HG03432 (cell line): Measurements from ENCODE around the gene ANO9.

Source experiments
- ATAC-seq: cut with Tn5 transposase; IDR thresholded peaks from one replicate; pipeline ENCODE4 v1.9.1; 2021; ENCODE audit warnings: mild to moderate bottlenecking, moderate library complexity; ENCODE audit not compliant: unreplicated experiment

ANO9 gene, protein sequence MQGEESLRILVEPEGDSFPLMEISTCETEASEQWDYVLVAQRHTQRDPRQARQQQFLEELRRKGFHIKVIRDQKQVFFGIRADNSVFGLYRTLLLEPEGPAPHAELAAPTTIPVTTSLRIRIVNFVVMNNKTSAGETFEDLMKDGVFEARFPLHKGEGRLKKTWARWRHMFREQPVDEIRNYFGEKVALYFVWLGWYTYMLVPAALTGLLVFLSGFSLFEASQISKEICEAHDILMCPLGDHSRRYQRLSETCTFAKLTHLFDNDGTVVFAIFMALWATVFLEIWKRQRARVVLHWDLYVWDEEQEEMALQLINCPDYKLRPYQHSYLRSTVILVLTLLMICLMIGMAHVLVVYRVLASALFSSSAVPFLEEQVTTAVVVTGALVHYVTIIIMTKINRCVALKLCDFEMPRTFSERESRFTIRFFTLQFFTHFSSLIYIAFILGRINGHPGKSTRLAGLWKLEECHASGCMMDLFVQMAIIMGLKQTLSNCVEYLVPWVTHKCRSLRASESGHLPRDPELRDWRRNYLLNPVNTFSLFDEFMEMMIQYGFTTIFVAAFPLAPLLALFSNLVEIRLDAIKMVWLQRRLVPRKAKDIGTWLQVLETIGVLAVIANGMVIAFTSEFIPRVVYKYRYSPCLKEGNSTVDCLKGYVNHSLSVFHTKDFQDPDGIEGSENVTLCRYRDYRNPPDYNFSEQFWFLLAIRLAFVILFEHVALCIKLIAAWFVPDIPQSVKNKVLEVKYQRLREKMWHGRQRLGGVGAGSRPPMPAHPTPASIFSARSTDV

DNA sequence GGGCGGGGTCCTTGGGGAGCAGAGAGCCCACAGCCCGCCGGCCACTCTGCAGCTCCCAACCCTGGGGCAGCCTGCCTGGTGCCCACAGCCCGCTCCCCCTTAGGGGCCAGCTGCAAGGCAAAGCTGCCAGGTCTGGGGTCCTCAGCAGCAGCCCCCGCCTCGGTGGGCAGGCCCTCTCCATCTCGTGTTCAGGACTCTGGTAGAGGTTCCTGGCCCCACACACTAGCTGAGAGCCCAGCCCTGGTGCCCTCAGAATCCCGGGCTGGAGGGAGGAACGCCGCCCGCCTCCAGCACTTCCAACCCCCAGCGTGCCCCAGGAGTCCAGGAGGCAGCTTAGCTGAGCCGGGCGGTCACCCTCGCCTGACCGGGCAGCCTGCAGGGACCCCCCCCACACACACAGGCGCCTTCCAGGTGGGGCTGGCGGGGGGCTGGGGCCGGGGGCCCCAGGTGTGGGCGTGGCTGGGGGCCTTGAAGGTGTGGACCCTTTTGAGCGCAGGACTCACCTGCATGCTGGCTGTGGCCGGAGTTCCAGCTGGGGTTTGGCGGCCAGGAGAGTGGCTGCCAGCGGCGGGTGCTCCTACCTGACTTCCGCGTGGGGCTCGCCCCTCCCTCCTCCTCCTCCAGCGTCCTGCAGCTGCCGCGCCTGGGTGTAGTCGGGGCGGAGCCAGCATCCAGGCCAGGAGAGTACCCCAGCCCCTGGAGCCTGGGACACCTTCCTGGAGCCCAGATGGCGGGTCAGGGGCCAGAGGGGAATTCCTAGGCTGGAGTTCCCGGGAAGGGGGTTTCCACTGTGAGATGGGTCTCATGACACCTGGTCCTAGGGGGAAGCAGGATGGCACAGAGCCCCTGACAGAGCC lies at the start of gene ANO9:
ANO9 (minus strand) TSS at position 594 of the 857 bp plus-strand sequence; CDS start at position 509, 85 bp downstream.
- peak; percentile 73 for ATAC-seq

DNA sequence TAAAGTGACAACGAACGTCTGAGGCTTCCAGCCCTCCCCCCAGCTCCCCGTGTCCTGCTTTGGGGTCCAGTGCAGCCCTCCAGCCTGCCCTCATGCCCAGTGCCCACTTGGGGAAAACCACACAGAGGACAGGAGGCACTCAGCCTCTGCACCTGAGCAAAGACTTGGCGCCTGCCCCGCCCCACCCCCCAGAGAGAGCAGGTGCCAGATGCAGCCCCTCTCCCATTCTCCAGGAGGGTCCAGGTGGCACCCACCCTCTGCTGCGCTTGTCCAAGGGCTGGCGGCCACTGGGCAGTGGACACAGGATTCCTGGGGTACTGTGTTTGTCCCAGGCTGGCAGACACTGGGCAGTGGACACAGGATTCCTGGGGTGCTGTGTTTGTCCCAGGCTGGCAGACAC lies 49.5 kb upstream of the ANO9 start:
- no peak for ATAC-seq

DNA sequence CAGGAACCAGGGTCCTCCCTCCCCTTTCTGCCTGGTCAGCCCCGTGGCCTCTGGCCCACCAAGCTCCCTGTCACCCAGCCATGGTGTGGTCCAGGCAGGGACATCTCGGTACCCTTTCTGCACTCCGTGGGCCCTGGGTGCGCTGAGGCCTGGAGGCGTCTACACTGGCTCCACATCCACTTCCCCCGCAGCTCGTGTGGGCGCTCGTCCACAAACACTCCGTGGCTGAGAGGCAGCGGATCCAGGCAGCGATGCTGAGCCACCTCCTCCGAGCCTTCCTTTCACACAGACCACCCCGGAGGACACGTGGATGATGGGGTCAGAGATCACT lies 49.1 kb upstream of the ANO9 start:
- ATAC-seq = no peak

DNA sequence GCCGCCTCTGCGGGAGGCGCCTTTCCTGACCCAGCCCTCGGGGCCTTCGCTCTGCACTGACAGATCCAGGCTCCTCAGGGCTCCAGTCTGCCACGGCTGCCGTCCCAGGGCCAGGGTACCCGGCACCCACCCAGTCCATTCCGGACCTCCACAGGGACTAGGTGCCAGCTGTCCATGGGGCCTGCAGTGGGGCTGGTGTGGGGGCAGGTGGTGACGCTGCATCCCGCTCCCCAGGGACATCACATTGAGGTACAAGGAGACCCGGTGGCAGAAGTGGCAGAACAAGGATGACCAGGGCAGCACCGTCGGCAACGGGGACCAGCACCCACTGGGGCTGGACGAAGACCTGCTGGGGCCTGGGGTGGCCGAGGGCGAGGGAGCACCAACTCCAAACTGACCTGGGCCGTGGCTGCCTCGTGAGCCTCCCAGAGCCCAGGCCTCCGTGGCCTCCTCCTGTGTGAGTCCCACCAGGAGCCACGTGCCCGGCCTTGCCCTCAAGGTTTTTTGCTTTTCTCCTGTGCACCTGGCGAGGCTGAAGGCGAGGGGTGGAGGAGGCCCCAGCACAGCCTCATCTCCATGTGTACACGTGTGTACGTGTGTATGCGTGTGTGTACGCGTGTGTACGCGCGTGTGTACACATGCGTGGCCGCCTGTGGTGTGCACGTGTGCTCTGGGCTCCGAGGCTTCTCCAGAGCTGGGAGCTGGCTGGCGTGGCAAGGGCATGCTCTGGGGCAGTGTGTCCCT lies 48.5 kb upstream of the ANO9 start:
- no peak for ATAC-seq

DNA sequence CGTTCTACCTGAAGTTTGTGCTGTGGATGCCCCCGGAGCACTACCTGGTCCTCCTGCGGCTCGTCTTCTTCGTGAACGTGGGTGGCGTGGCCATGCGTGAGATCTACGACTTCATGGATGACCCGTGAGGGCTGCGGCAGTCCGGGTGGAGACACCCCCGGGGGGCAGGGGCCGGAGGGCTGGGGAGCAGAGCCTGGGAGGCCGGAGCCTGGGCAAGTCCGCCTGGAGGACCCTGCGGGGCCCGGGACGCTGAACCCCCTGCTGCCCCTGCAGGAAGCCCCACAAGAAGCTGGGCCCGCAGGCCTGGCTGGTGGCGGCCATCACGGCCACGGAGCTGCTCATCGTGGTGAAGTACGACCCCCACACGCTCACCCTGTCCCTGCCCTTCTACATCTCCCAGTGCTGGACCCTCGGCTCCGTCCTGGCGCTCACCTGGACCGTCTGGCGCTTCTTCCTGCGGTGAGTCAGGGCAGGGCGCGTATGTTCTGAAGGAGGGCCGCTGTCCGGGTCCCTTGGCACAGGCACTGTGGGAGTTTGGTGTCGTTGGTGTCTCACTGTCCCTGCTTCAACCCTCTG lies 47.9 kb upstream of the ANO9 start:
- no peak for ATAC-seq

DNA sequence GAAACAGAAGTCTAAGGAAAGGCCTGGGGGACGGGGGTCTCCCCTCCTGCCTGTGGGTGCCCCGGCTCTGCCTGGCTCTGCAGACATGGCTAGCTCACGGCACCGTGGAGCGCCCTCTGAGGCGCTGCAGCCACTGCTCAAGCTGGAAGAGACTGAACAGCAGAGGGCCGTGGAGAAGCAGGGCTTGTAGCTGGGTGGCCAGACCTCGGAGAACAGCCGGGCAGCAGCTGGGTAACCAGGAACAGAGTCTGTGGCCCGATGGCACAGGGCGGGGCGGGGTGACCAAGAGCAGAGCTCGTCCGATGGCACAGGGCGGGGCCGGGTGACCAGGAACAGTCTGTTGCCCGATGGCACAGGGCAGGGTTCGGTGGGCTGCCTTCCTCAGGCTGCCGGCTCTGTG lies 47.2 kb upstream of the ANO9 start:
- ATAC-seq = no peak

DNA sequence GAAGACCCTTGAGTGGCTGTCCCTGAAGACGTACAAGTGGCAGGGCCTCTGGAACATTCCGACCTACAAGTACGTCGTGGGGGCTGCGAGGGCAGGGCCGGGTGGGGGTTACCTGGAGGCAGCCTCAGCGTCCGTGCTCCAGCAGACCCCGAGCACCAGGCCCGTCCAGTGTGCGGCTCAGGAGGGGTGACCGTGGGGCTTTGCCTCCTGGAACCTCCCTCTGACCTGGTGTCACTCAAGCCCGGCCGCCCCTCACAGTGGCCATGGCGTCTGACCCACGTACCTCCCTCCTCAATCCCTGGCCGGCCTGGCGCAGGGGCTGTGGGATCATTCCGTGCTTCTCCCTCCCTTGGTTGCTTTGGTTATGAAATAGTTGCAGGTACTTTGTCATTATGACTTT lies 46.8 kb upstream of the ANO9 start:
- ATAC-seq = no peak

DNA sequence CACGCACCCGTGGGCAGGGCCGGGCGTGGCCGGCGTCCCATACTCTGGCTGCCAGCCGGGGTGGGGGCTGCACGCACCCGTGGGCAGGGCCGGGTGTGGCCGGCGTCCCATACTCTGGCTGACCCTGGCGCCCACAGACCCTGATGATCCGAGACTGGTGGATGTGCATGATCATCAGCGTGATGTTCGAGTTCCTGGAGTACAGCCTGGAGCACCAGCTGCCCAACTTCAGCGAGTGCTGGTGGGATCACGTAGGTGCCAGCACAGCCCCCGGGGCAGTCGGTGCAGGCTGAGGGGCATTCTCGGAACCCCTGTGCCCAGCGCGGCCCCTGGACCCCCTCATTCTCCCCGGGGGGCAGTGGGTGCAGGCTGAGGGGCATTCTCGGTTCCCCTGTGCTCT lies 46.3 kb upstream of the ANO9 start:
- ATAC-seq = no peak

DNA sequence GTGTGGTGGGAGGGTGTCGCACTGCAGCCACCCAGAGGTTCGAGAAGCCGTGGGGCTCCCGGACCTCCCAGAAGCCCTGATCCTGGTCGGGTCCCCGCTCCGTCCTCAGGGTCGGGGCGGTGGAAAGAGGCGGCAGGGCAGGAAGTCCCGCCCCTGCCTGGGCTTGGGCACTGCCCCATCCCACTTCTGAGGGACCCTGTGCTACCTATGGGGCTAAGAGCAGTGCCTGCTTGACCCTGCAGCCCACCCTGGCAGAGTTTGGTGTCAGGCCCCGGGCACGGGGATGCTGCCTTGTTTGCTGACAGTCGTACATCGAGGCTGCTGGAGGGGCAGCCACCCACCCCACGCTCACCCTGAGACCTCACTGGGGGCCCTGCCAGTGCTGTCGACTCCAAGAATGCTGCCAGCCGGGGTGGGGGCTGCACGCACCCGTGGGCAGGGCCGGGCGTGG lies 45.8 kb upstream of the ANO9 start:
- ATAC-seq = no peak

DNA sequence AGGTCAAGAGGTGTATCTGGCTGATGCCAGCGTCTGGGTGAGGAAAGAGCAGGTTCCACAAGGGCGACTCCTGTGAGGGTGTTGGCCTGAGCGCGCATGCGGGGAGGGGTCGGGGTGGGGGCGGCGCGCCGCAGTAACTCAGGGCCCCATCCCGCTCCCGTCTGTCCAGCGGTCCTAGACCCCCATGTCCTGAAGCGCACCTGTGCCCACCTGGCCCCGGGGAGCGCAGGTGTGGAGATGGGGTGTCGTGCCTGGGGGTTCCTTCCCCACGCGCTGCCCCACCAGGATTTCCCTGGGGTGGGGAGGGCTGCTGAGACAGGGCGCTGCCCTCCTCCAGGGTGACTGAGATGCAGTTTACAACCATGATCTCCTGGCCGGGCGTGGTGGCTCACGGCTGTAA lies 44.4 kb upstream of the ANO9 start:
- ATAC-seq = no peak

DNA sequence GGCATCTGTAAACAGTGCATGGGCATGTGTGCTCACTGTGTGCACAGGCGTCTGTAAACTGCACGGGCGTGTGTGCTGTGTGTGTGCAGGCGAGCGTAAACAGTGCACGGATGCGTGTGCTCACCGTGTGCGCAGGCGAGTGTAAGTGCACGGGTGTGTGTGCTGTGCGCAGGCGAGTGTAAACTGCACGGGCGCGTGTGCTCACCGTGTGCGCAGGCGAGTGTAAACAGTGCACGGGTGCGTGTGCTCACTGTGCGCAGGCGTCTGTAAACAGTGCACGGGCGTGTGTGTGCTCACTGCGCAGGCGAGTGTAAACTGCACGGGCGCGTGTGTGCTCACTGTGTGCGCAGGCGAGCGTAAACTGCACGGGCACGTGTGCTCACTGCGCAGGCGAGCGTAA lies 42.8 kb upstream of the ANO9 start:
- no peak for ATAC-seq

DNA sequence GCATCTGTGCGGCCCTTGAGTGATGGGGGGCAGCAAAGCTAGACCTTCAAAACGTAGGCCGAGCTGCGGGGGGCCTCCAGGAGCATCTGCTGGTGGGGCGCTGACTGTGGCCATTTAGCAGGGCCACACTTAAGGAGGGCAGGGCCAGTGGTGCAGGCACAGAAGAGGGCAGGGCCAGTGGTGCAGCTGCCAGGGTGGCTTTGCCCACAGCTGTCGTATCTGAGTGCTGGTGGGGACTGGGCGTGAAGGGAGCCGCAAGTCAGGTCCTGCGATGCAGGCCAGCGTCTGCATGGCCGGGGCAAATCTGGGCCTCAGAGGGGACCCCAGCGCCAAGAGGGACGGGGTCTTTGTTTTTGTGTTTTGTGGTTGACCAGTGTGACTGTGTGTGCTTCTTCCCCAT lies 37.5 kb upstream of the ANO9 start:
- ATAC-seq = no peak

DNA sequence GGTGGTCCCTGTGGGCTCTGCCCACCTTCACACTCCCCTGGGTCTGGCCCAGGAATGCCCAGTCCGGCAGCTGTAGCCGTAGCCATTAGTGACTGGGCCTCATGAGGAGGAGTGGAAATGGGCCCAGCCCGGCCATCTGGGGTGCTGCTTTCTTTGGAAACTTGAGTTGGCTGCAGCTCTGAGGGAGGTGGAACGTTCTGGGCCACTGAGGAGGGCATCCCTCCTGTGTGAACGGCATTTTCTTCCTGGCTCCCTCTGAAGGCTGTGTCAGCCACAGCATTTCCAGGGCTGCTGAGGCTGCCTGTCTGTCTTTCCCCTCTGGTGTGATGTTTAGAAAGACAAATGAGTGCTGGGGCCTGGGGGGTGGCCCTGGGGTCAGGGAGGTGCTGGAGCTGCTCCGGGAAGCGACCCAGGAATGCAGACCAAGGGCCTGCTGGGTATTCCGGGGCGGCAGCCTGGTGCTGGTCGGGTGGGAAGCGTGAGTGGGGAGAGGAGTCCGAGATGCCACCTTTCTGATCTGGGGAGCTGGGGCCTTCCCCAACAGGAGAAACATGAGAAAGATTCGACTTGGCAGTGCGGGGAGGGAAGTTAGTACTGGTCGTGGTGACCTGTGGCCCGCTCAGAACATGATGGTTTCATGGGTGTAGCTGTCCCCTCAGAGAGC lies 35.4 kb upstream of the ANO9 start:
- ATAC-seq = no peak

DNA sequence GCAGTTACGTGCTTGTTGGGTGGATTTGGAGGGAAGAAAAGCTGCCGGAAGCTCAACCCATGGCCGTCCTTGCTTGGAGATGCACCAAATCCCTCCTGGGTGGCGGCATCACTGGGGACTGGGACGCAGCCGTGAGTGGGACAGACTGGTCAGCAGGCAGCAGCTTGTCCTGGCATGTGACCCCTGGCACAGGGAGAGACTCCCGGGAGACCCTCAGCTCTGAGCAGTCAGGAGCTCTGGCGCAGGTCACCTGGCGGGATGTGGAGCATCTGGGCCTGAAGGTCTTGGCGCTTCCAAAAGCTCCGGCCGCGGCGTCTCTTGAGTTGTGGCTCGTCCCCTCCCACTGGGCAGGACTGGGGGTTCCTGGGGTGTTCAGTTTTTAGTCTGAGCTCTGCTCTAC lies 34.6 kb upstream of the ANO9 start:
- ATAC-seq = no peak

DNA sequence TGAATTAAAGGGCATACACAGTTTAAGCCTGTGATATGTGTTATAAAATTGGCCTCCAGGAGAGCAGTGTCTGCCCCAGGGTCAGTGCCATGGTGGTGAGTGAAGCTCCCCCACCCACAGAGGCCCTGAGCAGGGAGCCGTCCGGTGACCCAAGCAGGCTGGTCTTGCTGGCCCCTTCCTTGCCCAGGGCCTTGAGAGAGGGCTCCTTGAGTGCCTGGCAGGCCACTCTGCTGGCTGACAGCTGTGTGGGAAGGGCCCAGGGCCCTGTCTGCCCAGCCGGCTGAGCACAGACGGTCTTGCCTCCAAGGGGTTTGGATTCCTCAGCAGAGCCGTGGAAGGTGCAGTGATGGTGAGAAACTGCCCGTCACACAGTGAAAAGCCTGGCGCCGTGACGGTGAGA lies 34.1 kb upstream of the ANO9 start:
- no peak for ATAC-seq

DNA sequence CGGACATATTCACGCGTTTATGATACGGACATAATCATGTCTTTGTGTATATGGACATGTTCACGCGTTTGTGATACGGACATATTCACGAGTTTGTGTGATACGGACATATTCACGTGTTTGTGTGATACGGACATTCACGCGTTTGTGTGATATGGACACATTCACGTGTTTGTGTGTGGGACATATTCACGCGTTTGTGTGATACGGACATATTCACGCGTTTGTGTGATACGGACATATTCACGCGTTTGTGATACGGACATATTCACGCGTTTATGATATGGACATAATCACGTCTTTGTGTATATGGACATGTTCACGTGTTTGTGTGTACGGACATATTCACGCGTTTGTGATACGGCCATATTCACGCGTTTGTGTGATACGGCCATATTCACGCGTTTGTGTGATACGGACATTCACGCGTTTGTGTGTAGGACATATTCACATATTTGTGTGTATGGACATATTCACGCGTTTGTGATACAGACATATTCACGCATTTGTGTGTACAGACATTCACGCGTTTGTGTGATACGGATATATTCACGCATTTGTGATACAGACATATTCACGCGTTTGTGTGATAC lies 33.2 kb upstream of the ANO9 start:
- ATAC-seq = no peak

DNA sequence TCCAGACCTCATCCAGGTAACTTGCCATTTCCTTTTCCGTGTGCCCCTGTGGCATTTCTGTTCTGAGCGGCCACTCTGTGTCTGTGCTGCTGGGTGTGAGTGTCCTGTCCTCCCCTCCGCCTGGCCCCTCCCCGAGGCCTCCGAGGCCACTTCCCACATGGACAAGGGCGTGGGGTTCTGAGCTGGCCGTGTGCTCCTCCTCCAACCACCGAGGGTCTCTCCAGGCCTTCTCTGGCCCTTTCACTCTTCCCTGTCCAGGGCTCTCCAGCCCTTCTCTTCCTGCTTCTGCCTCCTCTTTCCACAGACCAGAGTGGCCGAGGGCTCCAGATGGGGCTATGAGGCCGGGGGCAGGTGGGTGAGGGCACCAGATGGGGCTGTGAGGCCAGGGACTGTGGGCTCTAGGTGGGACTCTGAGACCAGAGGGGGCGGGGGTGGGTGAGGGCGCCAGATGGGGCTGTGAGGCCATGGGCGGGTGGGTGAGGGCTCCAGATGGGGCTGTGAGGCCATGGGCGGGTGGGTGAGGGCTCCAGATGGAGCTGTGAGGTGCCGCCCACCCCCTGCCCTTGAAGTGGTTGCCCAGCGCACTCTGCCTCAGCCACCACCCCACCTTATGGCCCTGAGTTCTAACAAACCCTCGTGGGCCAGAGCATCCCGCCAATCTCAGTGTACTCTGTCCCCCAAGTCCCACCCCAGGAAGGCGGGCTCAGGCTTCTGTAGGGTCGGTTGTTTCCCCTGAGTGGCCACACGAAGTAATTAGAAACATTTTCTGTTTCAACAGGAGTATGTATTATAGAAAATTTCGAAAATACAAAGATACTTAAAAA lies 32.4 kb upstream of the ANO9 start:
- ATAC-seq = no peak

DNA sequence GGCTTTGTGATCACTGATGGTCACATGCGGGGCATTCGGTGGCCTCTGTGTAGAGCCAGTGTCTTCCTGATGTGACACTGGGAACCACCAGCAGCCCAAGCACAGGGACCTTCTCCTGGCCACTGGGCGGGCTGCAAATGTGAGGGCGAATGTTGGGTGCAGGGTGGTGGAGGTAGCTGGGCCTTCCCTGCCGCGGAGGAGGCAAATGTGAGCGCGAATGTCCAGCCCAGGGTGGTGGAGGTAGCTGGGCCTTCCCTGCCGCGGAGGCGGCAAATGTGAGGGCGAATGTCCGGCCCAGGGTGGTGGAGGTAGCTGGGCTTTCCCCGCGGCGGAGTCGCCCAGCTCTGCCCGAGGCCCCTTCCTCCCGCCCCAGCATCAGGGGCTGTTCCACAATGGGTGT lies 31.6 kb upstream of the ANO9 start:
- ATAC-seq = no peak

DNA sequence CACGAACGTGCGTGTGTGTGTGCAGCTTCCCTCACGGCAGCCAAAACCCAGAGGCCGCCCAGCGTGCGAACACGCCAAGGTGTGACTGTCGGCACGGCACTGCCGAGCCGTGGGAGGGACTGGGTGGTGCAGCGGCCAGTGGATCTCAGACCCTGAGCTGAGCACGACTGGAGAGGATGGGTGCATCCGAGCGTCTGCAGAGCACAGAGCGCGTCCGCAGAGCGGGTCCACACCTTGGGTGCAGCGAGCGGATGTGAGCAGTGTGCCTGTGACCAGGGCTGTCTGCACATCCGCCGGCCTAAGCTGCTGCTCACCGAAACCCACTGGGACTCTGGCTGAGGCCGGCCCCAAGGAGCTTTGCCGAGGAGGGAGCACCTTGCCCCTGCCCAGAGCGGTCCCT lies 31.0 kb upstream of the ANO9 start:
- ATAC-seq = no peak
